HG02798 (cell line): Measurements from ENCODE around the gene PRDM11.

Experiments
- ATAC-seq: cut with Tn5 transposase; IDR thresholded peaks from one replicate; pipeline ENCODE4 v1.9.1; 2021; ENCODE audit warnings: mild to moderate bottlenecking; ENCODE audit not compliant: unreplicated experiment, poor library complexity

Gene PRDM11

DNA sequence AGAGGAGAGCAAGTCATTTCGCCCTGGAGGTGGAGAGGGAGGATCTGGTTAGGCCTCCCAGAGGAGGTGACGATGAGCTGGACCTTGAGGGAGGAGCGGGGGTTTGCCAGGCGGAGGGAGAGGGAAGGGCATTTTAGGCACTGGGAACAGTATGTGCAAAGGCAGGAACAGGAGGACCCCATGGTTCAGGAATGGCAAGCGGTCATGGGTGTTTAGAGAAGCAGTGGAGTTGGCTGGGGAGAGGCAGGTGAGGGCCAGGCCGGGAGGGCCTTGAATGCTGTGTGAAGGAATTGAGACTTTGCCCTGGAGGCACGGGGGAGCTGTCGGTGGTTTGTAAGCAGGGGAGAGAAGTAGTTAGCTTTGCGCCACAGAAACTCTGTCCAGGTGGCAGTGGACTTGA lies 10.3 kb downstream of the PRDM11 start:
- no peak for ATAC-seq

DNA sequence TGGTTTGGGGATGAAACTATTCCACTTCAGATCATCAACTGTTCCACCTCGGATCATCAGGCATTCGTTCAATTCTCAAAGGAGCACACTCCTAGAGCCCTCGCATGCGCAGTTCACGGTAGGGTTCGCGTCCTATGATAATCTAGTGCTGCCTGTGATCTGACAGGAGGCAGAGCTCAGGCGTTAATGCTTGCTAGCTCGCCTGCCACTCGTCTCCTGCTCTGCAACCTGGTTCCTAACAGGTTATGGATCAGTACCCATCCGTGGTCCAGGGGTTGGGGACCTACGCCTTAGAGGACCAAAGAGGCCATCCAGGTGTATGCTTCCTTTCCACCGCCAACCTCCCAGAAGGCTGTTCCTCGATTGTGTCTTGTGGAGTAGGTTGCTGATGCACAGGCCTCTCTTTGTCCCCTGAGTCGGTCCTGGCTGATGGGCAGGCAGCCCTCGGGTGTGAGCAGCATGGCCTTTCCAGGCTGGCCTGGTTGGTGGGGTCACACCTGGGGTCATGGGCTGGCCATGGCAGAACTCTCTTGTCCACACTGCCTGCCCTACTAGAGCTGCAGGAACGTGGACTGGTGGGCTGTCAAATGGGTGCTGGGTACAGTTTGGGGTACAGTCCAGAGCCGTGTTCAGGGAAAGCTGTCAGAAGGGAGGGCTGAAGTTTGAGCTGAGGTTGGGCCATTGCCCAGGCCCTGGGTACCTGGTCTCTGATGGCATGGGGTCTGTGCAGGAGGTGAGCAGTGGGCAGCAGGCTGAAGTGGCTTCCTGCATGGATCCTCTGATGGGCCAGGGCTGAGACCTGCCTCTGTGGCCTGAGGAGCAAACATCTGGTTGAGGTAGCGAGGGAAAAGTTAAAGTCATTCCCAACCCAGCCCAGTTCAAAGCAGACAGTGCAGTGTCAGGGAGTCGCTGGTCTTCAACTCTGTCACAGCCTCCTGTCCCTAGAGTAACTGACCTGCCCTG lies 11.1 kb downstream of the PRDM11 start:
- ATAC-seq: no peak

DNA sequence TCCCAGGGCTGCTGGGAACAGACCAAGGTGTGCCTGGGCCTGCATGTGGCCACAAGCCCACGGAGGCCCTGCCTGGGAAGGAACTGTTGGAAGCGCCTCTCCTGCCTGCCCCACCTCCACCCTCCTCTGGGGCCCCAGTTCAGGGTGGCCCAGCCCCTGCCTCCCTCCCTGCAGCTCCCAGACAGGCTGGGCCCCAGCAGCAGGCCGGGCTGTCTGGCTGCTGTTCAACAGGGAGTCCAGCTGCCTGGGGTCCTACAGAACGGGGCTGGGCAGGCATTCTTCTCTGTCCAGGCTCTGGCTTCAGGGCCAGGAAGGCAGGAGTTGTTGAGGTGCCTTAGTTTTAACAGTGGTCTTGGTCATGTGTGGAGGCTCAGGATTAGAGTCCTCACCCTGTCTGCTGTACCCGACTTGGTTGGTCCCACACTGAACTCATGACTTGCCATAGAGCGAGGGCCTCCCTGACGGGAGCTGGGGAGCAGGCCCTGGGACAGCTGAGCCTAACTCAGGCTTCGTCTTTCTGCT lies 11.8 kb downstream of the PRDM11 start:
- ATAC-seq: no peak

DNA sequence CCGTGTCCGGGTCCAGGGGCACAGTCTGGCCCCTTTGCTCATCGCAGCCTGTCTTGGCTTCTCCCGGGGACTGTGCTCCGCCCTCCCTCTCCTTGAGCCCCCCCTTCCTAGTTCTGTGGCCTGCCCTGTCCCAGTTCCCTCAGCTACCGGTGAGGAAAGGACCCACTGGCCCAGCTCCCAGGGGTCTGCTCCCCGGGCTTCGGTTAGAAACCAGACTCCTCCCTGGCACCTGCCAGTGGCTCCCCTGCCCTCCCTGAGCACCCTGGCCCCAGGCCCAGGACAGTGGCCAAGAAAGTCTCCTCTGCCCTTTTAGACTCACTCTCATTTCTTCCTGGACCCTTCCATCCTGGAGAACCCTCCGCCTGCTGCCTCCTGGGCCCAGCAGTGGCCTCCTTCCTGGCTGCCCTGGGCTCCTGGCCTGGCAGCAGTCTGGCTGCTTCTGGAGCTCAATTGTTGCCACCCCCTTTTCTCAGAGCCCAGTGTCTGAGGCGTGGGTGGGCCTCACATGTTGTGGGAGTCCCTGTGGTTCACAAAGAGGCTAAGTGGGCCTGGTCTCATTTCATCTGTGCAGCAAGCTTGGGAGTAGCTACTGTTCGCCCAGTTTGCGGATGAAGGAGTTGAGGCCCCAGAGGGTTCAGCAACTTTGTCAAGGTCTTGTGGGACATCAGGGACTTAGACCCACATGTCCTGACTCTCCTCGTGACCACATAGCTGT lies 12.6 kb downstream of the PRDM11 start:
- ATAC-seq: no peak

DNA sequence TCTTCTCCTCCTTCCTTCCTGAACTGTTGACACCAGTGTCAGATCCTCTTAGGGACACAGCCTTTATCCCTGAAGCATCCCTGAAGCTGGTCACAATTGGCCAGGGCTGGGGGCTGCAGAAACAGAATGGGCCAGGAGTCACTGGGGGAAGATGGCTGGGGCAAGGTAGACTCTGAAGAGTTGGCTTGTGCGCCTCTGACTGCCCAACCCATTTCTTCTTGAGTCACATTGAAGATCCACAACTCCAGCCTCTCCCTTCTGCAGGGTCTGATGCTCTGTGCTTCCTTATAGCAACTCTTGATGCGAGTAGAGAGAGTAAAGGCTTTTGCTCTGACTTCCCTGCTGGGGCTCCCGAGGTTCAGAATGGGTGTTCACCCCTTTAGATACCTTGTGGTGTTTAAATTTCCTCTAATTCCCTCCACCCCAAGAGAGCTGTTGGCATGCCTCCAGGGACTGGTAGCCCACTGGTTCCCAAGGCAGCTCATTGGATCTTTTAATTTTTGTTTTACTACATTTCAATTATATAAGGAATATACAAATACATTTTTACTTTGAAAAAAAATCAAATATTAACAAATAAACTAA lies 13.4 kb downstream of the PRDM11 start:
- ATAC-seq: no peak

DNA sequence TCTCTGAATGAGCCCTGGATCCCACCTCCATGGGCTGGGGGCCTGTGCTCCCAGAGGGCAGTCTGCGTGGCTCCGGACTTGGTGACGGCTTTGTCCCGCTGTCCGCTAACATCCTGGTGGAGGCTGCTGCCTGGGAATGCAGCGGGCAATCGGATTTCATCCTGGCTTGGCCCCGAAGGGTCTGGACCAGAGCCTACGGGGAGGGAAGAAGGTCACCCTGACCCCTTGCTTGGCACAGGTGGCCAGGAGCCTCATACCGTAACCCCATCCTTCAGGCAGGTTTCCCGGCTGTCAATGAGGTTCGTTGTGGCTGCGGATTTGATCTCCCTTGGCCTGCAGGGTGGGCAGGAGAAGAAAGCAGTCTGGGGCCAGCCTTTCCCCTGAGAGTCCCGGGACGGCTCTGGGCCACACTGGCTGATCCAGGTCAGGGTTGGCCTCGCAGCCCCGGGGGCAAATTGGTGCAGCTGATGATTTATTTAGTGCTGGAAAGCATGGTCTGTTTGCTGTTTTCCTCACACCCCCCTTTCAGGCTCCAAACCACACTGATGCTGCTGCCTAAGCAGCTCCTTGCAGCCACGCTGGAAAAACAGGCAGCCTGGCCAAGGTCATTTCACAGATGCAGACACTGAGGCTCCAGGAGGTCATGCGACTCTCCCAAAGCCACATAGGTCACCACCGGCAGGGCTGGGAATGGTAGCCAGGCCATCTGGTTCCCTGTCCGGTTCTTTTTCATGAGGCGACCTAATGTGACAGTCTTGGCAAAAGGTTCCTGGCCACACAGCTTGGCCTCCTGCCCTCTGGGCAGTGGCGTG lies 15.0 kb downstream of the PRDM11 start:
- ATAC-seq: no peak

DNA sequence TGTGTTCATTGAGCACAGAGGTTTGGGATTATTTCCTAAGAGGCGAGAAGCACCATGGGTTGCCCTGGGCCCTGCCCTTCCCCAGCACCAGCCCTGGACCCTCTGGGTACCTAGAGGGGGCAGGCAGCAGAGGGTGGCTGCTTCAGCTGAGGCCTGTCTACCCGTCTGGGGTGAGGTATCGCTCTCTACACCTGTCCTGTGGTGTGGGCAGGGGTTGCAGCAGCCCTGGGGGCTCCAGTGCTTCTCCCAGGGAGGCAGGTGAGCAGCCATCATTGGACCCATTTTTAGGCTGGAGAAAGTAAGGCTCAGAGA lies 15.6 kb downstream of the PRDM11 start:
- no peak for ATAC-seq

DNA sequence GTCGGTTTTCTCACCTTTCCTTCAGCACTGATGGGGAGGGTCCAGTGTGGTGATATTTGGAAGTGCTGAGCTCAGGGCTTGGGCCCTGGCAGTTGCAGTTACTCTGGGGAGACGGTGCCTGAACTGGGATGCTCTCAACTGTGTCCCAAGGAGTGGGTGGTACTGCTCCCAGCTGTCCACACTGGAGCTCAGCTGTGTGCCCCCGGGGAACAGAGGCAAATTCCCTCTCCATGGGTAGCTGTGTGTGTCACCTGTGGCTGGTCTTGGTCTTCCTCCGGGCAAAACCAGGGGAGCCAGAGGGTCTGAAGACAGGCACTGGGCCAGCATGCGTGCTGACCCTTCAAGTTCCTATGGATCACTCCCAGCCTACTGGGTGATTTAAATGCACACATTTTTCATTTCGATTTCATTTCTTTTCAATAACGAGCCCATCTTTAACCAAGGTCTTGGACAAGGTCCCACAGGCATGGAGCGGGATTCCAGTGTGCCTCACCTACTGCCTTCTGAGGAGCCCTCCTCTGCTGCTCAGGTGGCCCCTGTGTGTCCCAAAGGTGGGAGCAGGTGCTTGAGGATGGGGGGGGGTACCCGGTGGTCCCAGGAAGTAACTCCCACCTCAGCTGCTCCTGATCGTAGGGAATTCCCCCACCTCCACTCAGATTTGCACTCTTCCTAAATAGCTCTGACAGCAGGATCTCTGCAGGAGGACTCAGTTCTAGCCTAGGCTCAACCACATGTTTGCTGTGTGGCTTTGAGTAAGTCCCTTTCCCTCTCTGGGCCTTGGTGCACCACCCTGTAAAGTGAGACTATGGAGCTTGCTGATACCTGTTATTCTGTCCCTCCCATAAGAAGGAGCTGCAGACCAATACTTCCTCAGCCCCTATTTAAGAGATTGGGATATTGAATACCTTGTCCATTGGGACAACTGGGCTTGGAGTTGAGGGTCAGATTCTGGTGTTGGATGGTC lies 16.8 kb downstream of the PRDM11 start:
- no peak for ATAC-seq

DNA sequence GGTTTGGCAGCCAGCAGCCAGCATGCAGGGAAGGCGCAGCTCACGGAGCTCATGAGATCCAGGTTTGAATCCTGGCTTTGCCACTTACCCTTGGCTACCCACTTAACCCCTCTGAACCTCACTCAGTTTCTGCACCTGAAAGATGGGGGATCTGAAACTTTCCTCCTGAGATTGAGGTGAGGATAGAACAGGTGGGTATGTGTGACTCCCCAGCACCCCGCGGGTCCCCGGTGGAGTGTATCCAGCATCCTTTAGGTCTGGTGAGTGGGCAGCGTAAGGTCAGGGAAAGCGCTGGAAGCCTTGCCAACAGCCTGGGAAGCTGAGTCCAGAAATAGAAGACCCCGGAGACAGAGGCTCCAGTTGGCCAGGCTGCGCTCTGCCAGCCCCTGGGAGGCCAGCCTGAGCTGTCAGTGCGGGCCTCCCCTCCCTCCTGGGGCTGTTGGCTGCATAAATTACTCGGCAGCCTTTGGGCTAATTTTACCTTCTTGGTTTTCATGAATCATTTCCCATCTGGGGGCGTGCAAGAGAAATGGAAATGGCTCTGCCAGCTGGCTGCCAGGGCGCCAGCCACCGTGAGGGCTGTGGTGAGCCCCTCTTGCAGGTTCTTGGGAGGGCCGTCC lies 17.6 kb downstream of the PRDM11 start:
- no peak for ATAC-seq

DNA sequence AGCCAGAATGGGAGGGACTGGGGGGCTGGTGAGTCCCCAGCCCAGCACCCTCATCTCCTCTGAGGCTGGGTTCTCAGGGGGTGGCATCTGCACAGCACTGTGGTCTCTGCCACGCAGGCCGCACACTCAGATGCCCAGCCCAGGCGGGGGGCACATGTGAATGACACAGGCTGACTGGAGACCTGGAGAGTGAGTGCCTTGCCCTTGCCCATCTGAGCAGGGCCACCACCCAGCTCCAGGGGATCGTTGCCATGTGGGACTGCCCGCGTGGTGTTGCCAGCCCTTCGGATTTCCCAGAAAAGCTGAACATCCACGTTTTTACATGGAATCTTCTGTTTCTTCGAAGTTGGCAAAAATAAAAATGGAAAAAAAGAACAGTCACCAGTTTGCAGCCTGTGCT lies 18.9 kb downstream of the PRDM11 start:
- no peak for ATAC-seq

DNA sequence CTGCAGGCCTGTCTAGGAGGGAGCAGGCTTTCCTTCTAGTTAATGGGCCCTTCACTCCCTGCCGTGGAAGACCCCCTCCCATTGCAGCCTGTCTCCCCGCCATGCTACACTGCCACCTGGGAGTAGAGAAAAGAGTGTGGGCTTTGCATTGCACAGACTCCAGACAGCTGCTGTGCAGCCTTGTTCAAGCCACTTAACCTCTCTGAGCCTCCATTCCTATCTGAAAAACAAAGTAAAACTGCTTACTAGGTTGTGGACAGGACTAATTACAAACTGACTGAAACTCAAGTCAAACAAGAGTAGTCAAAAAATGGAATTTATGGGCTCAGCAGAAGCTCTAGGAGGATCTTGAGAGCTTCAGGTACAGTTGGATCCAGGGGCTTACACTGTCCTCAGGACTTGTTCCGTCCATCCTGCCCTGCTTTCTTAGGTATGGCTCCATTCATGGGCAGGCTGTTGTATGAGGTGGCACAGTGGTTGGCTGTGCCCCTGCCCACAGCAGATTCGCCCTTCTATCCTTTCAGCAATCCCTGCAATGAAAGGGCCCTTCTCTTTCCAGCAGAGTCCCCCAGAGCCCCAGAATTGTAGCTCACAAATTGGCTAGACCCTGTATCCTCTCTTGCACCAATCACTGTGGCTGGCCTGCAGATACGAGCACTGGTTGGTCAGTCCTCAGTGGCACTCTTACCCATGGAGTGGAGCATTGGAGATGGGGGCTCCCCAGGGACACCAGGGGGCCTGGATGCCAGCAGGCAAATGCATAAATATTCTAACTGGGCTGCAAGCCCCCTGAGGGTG lies 19.6 kb downstream of the PRDM11 start:
- ATAC-seq: no peak

DNA sequence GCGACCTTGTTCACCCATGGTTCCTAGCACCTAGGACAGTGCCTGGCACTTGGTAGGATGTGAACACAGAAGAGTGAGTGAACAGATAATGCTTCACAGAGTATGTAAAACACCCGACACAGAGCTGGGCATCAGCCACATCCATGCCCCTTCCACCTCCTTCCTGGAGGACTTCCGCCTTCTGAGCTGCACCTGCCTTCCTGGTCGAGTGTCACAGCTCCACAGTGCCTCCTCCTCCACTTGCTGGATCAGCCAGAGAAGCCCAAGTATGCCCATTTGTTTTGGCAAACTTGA lies 20.1 kb downstream of the PRDM11 start:
- no peak for ATAC-seq

DNA sequence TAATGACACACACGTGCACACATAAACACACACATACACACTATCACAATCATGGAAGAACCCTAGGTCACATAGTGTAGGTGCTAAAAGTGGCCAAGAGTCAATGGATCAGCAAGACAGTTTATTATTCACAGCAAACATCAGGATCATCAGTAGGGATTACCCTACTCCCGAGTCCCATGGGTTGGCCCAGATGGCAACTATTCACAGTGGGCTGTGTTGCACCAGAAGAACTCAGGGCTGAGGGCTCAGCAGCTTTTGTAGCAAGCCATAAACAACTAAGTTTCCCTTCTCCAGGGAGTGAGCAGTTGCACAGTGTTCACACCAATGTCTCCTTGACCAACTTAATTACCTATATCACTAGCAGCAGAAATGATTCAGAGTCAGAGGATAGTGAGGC lies 20.8 kb downstream of the PRDM11 start:
- no peak for ATAC-seq

DNA sequence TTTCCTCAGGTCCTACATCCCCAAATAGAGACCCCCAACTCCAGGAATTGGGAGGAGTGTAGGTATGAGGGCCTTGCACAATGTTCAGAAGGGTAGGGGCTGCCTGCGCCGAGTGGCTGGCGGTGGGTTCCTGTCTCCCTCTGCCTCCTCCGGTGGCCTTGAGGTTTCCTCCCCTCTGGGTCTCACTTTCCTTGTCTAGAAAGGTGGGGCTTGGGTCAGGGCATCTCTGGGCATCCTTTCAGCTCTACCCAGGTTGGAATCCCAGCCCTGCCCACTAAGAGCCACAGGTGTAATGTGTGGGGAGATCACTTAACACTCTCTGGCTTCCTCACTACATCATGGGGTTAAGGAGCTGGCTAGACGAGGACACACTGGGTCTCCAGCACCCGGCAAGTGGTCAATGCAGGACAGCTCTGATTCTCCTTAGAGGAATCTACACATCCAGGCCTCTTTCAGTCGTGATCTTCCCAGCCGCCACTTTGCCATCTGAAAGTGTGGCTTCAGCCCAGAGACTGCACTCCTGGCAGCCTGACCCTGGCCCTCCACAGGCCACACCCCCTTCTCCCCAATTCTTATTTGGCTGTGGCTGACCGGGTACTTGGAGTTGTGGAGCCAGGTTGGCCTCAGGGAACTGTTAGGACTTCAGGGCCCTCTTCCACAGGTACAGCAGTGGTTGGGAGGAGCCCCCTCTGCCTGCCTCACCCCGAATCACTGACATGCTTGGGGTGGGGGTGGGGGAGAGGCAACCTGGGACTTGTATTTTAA lies 22.1 kb downstream of the PRDM11 start:
- no peak for ATAC-seq

DNA sequence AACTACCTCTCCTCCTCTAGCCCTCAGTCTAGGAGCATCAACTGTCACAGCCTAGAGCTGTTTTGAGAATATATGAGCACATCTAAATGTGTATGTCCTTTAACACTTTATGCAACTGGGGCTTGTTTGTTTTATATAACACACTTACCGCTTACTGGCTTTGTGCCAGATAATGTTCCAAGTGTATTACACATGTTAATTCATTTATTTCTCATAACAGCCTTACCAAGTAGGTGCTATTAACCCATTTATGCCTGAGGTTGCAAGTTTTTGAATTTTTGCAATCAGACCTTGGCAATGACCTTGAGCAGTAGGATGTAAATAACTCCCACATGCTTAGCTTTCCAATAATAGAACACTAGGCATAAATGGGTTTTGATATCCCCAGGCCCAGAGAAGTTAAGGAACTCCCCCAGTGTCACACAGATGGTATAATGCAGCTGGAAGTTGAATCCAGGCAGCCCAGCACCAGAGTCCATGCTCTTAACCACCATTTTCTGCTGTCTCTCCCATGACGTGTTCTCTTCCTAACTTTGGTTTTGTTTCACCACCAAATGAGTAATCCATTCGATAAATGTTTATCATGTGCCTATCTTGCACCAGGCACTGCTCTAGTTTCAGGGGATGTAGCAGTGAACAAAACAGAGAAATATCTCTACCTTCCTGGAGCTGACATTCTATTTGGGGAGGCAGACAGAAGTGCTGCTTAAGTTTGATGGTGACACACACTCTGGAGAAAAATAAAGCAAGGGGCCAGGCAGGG lies 23.1 kb downstream of the PRDM11 start:
- ATAC-seq: no peak

DNA sequence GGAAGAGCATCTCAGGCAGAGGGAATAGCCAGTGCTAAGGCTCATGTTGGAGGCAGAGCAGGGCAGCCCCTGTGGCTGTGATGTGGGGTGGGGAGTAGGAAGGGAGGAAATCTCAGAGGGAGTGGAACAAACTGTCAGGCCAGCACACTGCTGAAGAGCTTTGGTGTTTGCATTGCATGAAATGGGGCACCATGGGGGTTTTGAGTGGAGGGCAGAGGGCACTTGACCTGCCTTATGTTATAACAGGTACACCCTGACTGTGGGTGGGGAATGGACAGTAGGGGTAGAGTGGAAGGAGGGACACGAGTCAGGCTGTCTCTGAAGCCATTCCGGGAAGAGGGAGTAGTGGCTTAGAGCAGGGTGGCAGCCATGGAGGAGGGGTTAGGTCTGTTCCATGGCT lies 24.0 kb downstream of the PRDM11 start:
- no peak for ATAC-seq

DNA sequence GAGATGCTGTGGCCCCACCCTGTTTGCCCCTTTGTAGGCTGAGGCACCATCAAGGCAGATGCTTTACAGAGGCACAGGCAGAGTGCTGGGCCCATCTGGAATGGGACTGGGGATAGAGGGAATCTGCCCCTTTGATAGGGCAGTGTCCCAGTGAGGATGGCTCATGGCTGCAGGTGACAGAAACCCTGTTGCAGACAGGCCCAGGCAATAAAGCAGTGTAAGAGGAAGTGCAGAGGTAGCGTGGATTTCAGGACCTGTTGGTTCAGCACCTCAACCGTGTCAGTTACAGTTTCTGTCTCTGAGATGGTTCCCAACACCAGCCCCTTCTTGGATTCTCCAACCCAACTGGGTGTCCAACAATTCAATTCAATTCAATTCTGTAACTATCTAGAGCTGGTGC lies 25.1 kb downstream of the PRDM11 start:
- no peak for ATAC-seq
